ENCODE results near the gene PSD4.
"Not testable (repeated sequence)": the region's sequence is repeated elsewhere in the genome, so short reads cannot be mapped to it uniquely, and the experiment has no call there.

PSD4 gene

GRCh38 chr2:113231064-113231463 is 57.3 kb downstream of the PSD4 start:
- no peaks in the 10 kb centered on the region for H3K36me3 ChIP-seq (ENCODE audit: control insufficient read depth, insufficient read depth, low read length)
- H3K27me3 ChIP-seq (ENCODE audit: control insufficient read depth, insufficient read depth, low read length), result peaks cover 3% of the 10 kb centered on the region; the same call in 1 of the 2 replicates
- no peak overlapping the region for H3K9ac ChIP-seq (ENCODE audit: low read depth, low read length)
- no peaks in the 10 kb centered on the region for H3K9me3 ChIP-seq (ENCODE audit: control insufficient read depth, insufficient read depth, low read length)
- peaks cover 6% of the 10 kb centered on the region; the same call in 1 of the 2 replicates for H3K4me1 ChIP-seq (ENCODE audit: control insufficient read depth, insufficient read depth, low read length)
- H3K27ac ChIP-seq (ENCODE audit: low read depth, low read length), result no peak overlapping the region
- no peak overlapping the region for H3K4me3 ChIP-seq (ENCODE audit: low read depth, low read length)

- H3K27ac ChIP-seq (ENCODE audit: low read depth, low read length), result no peak overlapping the region
- H3K4me1 ChIP-seq (ENCODE audit: control insufficient read depth, insufficient read depth, low read length), result peaks cover 6% of the 10 kb centered on the region; the same call in 1 of the 2 replicates
- no peaks in the 10 kb centered on the region for H3K9me3 ChIP-seq (ENCODE audit: control insufficient read depth, insufficient read depth, low read length)
- H3K36me3 ChIP-seq (ENCODE audit: control insufficient read depth, insufficient read depth, low read length), result no peaks in the 10 kb centered on the region
- H3K27me3 ChIP-seq (ENCODE audit: control insufficient read depth, insufficient read depth, low read length), result peaks cover 3% of the 10 kb centered on the region; the same call in 1 of the 2 replicates
- no peak overlapping the region for H3K9ac ChIP-seq (ENCODE audit: low read depth, low read length)
- no peak overlapping the region for H3K4me3 ChIP-seq (ENCODE audit: low read depth, low read length)
These were observed 58.4 kb downstream of the PSD4 start for GRCh38 chr2:113232123-113232522.

- H3K27ac ChIP-seq (ENCODE audit: low read depth, low read length), result no peak overlapping the region
- no peak overlapping the region for H3K4me3 ChIP-seq (ENCODE audit: low read depth, low read length)
- peaks cover 3% of the 10 kb centered on the region; the same call in 1 of the 2 replicates for H3K27me3 ChIP-seq (ENCODE audit: control insufficient read depth, insufficient read depth, low read length)
- H3K4me1 ChIP-seq (ENCODE audit: control insufficient read depth, insufficient read depth, low read length), result peaks cover 6% of the 10 kb centered on the region; the same call in 1 of the 2 replicates
- H3K36me3 ChIP-seq (ENCODE audit: control insufficient read depth, insufficient read depth, low read length), result no peaks in the 10 kb centered on the region
- no peaks in the 10 kb centered on the region for H3K9me3 ChIP-seq (ENCODE audit: control insufficient read depth, insufficient read depth, low read length)
- no peak overlapping the region for H3K9ac ChIP-seq (ENCODE audit: low read depth, low read length)
These were observed 59.0 kb downstream of the PSD4 start for GRCh38 chr2:113232740-113233139.

- Histone ChIP-seq H3K27ac (ENCODE audit: low read depth, low read length) (no peak overlapping the region), H3K27me3 (ENCODE audit: control insufficient read depth, insufficient read depth, low read length) (peaks cover 3% of the 10 kb centered on the region; the same call in 1 of the 2 replicates), H3K4me3 (ENCODE audit: low read depth, low read length) (no peak overlapping the region), H3K9ac (ENCODE audit: low read depth, low read length) (no peak overlapping the region), H3K4me1 (ENCODE audit: control insufficient read depth, insufficient read depth, low read length) (peaks cover 4% of the 10 kb centered on the region; the same call in 1 of the 2 replicates), H3K36me3 (ENCODE audit: control insufficient read depth, insufficient read depth, low read length) (no peaks in the 10 kb centered on the region), H3K9me3 (ENCODE audit: control insufficient read depth, insufficient read depth, low read length) (no peaks in the 10 kb centered on the region)
These were observed 60.1 kb downstream of the PSD4 start for GRCh38 chr2:113233593-113234550.

GRCh38 chr2:113234721-113235346 is 61.1 kb downstream of the PSD4 start:
- H3K36me3 ChIP-seq (ENCODE audit: control insufficient read depth, insufficient read depth, low read length), result no peaks in the 10 kb centered on the region
- H3K9ac ChIP-seq (ENCODE audit: low read depth, low read length), result no peak overlapping the region
- no peaks in the 10 kb centered on the region for H3K9me3 ChIP-seq (ENCODE audit: control insufficient read depth, insufficient read depth, low read length)
- H3K27me3 ChIP-seq (ENCODE audit: control insufficient read depth, insufficient read depth, low read length), result peaks cover under 1% of the 10 kb centered on the region; the same call in 1 of the 2 replicates
- H3K27ac ChIP-seq (ENCODE audit: low read depth, low read length), result no peak overlapping the region
- H3K4me1 ChIP-seq (ENCODE audit: control insufficient read depth, insufficient read depth, low read length), result no peaks in the 10 kb centered on the region
- H3K4me3 ChIP-seq (ENCODE audit: low read depth, low read length), result no peak overlapping the region

GRCh38 chr2:113235347-113236226 is 61.8 kb downstream of the PSD4 start:
- H3K27ac ChIP-seq (ENCODE audit: low read depth, low read length); H3K4me1 ChIP-seq (ENCODE audit: control insufficient read depth, insufficient read depth, low read length); H3K4me3 ChIP-seq (ENCODE audit: low read depth, low read length); H3K9ac ChIP-seq (ENCODE audit: low read depth, low read length); H3K36me3 ChIP-seq (ENCODE audit: control insufficient read depth, insufficient read depth, low read length); H3K9me3 ChIP-seq (ENCODE audit: control insufficient read depth, insufficient read depth, low read length); H3K27me3 ChIP-seq (ENCODE audit: control insufficient read depth, insufficient read depth, low read length): not testable (repeated sequence)

- Histone ChIP-seq H3K27ac (ENCODE audit: low read depth, low read length) (no peak overlapping the region), H3K9ac (ENCODE audit: low read depth, low read length) (no peak overlapping the region), H3K4me1 (ENCODE audit: control insufficient read depth, insufficient read depth, low read length) (no peaks in the 10 kb centered on the region)
These were observed 62.8 kb downstream of the PSD4 start for GRCh38 chr2:113236367-113237159.

GRCh38 chr2:113237604-113238160 is 63.9 kb downstream of the PSD4 start:
- H3K4me1 ChIP-seq (ENCODE audit: control insufficient read depth, insufficient read depth, low read length), result no peaks in the 10 kb centered on the region
- no peaks in the 10 kb centered on the region for H3K27me3 ChIP-seq (ENCODE audit: control insufficient read depth, insufficient read depth, low read length)
- H3K27ac ChIP-seq (ENCODE audit: low read depth, low read length), result no peak overlapping the region
- H3K36me3 ChIP-seq (ENCODE audit: control insufficient read depth, insufficient read depth, low read length), result no peaks in the 10 kb centered on the region
- no peak overlapping the region for H3K9ac ChIP-seq (ENCODE audit: low read depth, low read length)
- no peaks in the 10 kb centered on the region for H3K9me3 ChIP-seq (ENCODE audit: control insufficient read depth, insufficient read depth, low read length)
- H3K4me3 ChIP-seq (ENCODE audit: low read depth, low read length), result no peak overlapping the region

More at GRCh38 chr2:113236367-113237159, 62.8 kb downstream of the PSD4 start:
- H3K4me3 ChIP-seq (ENCODE audit: low read depth, low read length), result no peak overlapping the region
- H3K27me3 ChIP-seq (ENCODE audit: control insufficient read depth, insufficient read depth, low read length), result no peaks in the 10 kb centered on the region
- no peaks in the 10 kb centered on the region for H3K9me3 ChIP-seq (ENCODE audit: control insufficient read depth, insufficient read depth, low read length)
- H3K36me3 ChIP-seq (ENCODE audit: control insufficient read depth, insufficient read depth, low read length), result no peaks in the 10 kb centered on the region

- Histone ChIP-seq H3K27ac (ENCODE audit: low read depth, low read length) (no peak overlapping the region), H3K9ac (ENCODE audit: low read depth, low read length) (no peak overlapping the region), H3K9me3 (ENCODE audit: control insufficient read depth, insufficient read depth, low read length) (no peaks in the 10 kb centered on the region), H3K27me3 (ENCODE audit: control insufficient read depth, insufficient read depth, low read length) (no peaks in the 10 kb centered on the region), H3K4me1 (ENCODE audit: control insufficient read depth, insufficient read depth, low read length) (no peaks in the 10 kb centered on the region), H3K36me3 (ENCODE audit: control insufficient read depth, insufficient read depth, low read length) (no peaks in the 10 kb centered on the region), H3K4me3 (ENCODE audit: low read depth, low read length) (no peak overlapping the region)
These were observed 65.4 kb downstream of the PSD4 start for GRCh38 chr2:113238871-113239839.

Measured in HUES48 (cell line).